SJSA1 (cell line): ENCODE measurements around the gene SPRY1. TPM values are rescaled to one million over a fixed set of nuclear protein-coding genes. Genes with fewer than 3 reads are reported as not detected.

Experiments
- DNase-seq, 2 experiments: peaks; one replicate each; pipeline ENCODE4 v3.0.0-alpha.2; 2015 to 2020; ENCODE audit warnings: low spot score in 2 of 2, low read depth in 1 of 2
- H3K27ac ChIP-seq: fragments of 250-450 bp; sonication (Bioruptor Pico); 2 replicates; pipeline ENCODE4 v1.5.1; 2020; ENCODE audit warnings: mild to moderate bottlenecking, moderate library complexity
- H3K27me3 ChIP-seq: fragments of 250-450 bp; sonication (Bioruptor Pico); replicated peaks from 2 replicates; pipeline ENCODE4 v1.5.1; 2020; ENCODE audit warnings: mild to moderate bottlenecking, moderate library complexity
- H3K36me3 ChIP-seq: fragments of 250-450 bp; sonication (Bioruptor Pico); 2 replicates; pipeline ENCODE4 v1.5.1; 2020; ENCODE audit warnings: mild to moderate bottlenecking
- H3K4me1 ChIP-seq: fragments of 250-450 bp; sonication (Bioruptor Pico); replicated peaks from 2 replicates; pipeline ENCODE4 v1.6.1; 2021; ENCODE audit warnings: mild to moderate bottlenecking
- H3K4me3 ChIP-seq: fragments of 250-450 bp; sonication (Bioruptor Pico); 2 replicates; pipeline ENCODE4 v1.5.1; 2020; ENCODE audit warnings: mild to moderate bottlenecking
- H3K9me3 ChIP-seq: fragments of 250-450 bp; sonication (Bioruptor Pico); replicated peaks from 2 replicates; pipeline ENCODE4 v1.5.1; 2020; ENCODE audit warnings: mild to moderate bottlenecking
- total RNA-seq: library from RNA; depleted of rRNA; stranded (reverse); fragments of >200 nt; shearing (Covaris generic); gene quantifications from 2 replicates; pipeline ENCODE4 v1.2.3, GENCODE V29; 2014

SPRY1 gene
- total RNA-seq, 1 experiment from 2014 or later = 2.7 TPM

GRCh38 chr4:123390846-123391456 lies 5.6 kb upstream of the SPRY1 start:
- DNase-seq = peak in 1 of 2 experiments; percentile 18
- Histone ChIP-seq H3K27me3 (no peaks in the 10 kb centered on the region), H3K27ac (no peak overlapping the region), H3K4me1 (no peaks in the 10 kb centered on the region), H3K9me3 (no peaks in the 10 kb centered on the region), H3K36me3 (no peaks in the 10 kb centered on the region), H3K4me3 (no peak overlapping the region)

- Histone ChIP-seq H3K27ac (no peak overlapping the region), H3K4me1 (peaks cover 8% of the 10 kb centered on the region), H3K4me3 (no peak overlapping the region), H3K27me3 (no peaks in the 10 kb centered on the region), H3K9me3 (no peaks in the 10 kb centered on the region), H3K36me3 (no peaks in the 10 kb centered on the region)
- no peak for DNase-seq
Measured at GRCh38 chr4:123393721-123394120, 2.9 kb upstream of the SPRY1 start.

GRCh38 chr4:123397144-123398065 lies 810 bp downstream of the SPRY1 start:
- no peaks in the 10 kb centered on the region for H3K9me3 ChIP-seq
- no peak overlapping the region for H3K27ac ChIP-seq
- H3K4me1 ChIP-seq = peaks cover 11% of the 10 kb centered on the region
- peak overlapping the region; percentile 63 for H3K4me3 ChIP-seq
- no peaks in the 10 kb centered on the region for H3K27me3 ChIP-seq
- DNase-seq = peak in 1 of 2 experiments; percentile 57
- no peaks in the 10 kb centered on the region for H3K36me3 ChIP-seq

- H3K27me3 ChIP-seq = no peaks in the 10 kb centered on the region
- no peaks in the 10 kb centered on the region for H3K9me3 ChIP-seq
- H3K4me3 ChIP-seq = peak overlapping the region; percentile 63
- H3K4me1 ChIP-seq = peaks cover 11% of the 10 kb centered on the region
- H3K36me3 ChIP-seq = no peaks in the 10 kb centered on the region
- DNase-seq = peak; percentile 58 to 60
- no peak overlapping the region for H3K27ac ChIP-seq
Measured at GRCh38 chr4:123398066-123398852, 1.7 kb downstream of the SPRY1 start.

- Histone ChIP-seq H3K4me3 (peak overlapping the region; percentile 63), H3K27ac (no peak overlapping the region), H3K9me3 (no peaks in the 10 kb centered on the region), H3K4me1 (peaks cover 11% of the 10 kb centered on the region), H3K27me3 (no peaks in the 10 kb centered on the region), H3K36me3 (no peaks in the 10 kb centered on the region)
- DNase-seq = no peak
Measured at GRCh38 chr4:123398853-123399626, 2.4 kb downstream of the SPRY1 start.

- no peaks in the 10 kb centered on the region for H3K27me3 ChIP-seq
- no peak for DNase-seq
- no peaks in the 10 kb centered on the region for H3K36me3 ChIP-seq
- H3K27ac ChIP-seq = no peak overlapping the region
- no peak overlapping the region for H3K4me3 ChIP-seq
- H3K4me1 ChIP-seq = peaks cover 11% of the 10 kb centered on the region
- no peaks in the 10 kb centered on the region for H3K9me3 ChIP-seq
Measured at GRCh38 chr4:123399627-123400358, 3.2 kb downstream of the SPRY1 start.

GRCh38 chr4:123401271-123402120 lies 4.9 kb downstream of the SPRY1 start:
- no peak for DNase-seq
- Histone ChIP-seq H3K27me3 (no peaks in the 10 kb centered on the region), H3K4me1 (peaks cover 9% of the 10 kb centered on the region), H3K36me3 (no peaks in the 10 kb centered on the region), H3K4me3 (no peak overlapping the region), H3K27ac (no peak overlapping the region), H3K9me3 (no peaks in the 10 kb centered on the region)

- Histone ChIP-seq H3K4me3 (no peak overlapping the region), H3K27ac (no peak overlapping the region), H3K9me3 (no peaks in the 10 kb centered on the region), H3K36me3 (no peaks in the 10 kb centered on the region), H3K27me3 (no peaks in the 10 kb centered on the region), H3K4me1 (peaks cover 9% of the 10 kb centered on the region)
- no peak for DNase-seq
Measured at GRCh38 chr4:123402121-123402465, 5.5 kb downstream of the SPRY1 start.

- no peak overlapping the region for H3K27ac ChIP-seq
- no peak for DNase-seq
- H3K4me3 ChIP-seq = no peak overlapping the region
- no peaks in the 10 kb centered on the region for H3K27me3 ChIP-seq
- no peaks in the 10 kb centered on the region for H3K9me3 ChIP-seq
- H3K4me1 ChIP-seq = peaks cover 9% of the 10 kb centered on the region
- H3K36me3 ChIP-seq = no peaks in the 10 kb centered on the region
Measured at GRCh38 chr4:123403080-123403604, 6.5 kb downstream of the SPRY1 start.

GRCh38 chr4:123404533-123404932 lies 7.9 kb downstream of the SPRY1 start:
- Histone ChIP-seq H3K36me3 (no peaks in the 10 kb centered on the region), H3K27ac (no peak overlapping the region), H3K9me3 (no peaks in the 10 kb centered on the region), H3K27me3 (no peaks in the 10 kb centered on the region), H3K4me3 (no peak overlapping the region), H3K4me1 (no peaks in the 10 kb centered on the region)
- no peak for DNase-seq

GRCh38 chr4:123405267-123405865 lies 8.8 kb downstream of the SPRY1 start:
- no peaks in the 10 kb centered on the region for H3K4me1 ChIP-seq
- H3K9me3 ChIP-seq = no peaks in the 10 kb centered on the region
- H3K4me3 ChIP-seq = no peak overlapping the region
- H3K27me3 ChIP-seq = no peaks in the 10 kb centered on the region
- DNase-seq = no peak
- no peaks in the 10 kb centered on the region for H3K36me3 ChIP-seq
- no peak overlapping the region for H3K27ac ChIP-seq

- no peak for DNase-seq
- Histone ChIP-seq H3K9me3 (no peaks in the 10 kb centered on the region), H3K27ac (no peak overlapping the region), H3K4me3 (no peak overlapping the region), H3K36me3 (no peaks in the 10 kb centered on the region), H3K27me3 (no peaks in the 10 kb centered on the region), H3K4me1 (peaks cover 4% of the 10 kb centered on the region)
Measured at GRCh38 chr4:123406872-123407271, 10.3 kb downstream of the SPRY1 start.
